GM23338 (cell line): ENCODE results near the gene GABRB3. TPM values are rescaled to one million over a fixed set of nuclear protein-coding genes. Genes with fewer than 3 reads are reported as not detected.

Experiments
- ATAC-seq: fragments of 200-7000 bp; cut with Tn5 transposase; 3 replicates; pipeline ENCODE4 v1.9.1; 2020
- DNase-seq: peaks from one replicate; pipeline ENCODE4 v3.0.0-alpha.2; 2015; ENCODE audit warnings: low spot score
- H2AFZ ChIP-seq: fragments of 200-600 bp; sonication (generic); 2 replicates; pipeline ENCODE4 v1.8.0; 2016; ENCODE audit warnings: antibody characterized with exemption, mild to moderate bottlenecking, moderate library complexity
- H3F3A ChIP-seq: fragments of 200-600 bp; sonication (generic); replicated peaks from 2 replicates; pipeline ENCODE4 v1.8.0; 2017; ENCODE audit warnings: antibody characterized with exemption, mixed run types, low read depth
- H3K27ac ChIP-seq: fragments of 200-600 bp; sonication (generic); 2 replicates; pipeline ENCODE4 v1.6.1; 2016; ENCODE audit warnings: low read depth
- H3K27me3 ChIP-seq: fragments of 200-600 bp; sonication (generic); 2 replicates; pipeline ENCODE4 v1.8.0; 2016; ENCODE audit warnings: mild to moderate bottlenecking, mixed run types, moderate library complexity; ENCODE audit not compliant: insufficient read depth
- H3K36me3 ChIP-seq: fragments of 200-600 bp; sonication (generic); 2 replicates; pipeline ENCODE4 v1.8.0; 2016; ENCODE audit warnings: mild to moderate bottlenecking; ENCODE audit not compliant: insufficient read depth
- H3K4me1 ChIP-seq: fragments of 200-600 bp; sonication (generic); 2 replicates; pipeline ENCODE4 v1.8.0; 2016; ENCODE audit warnings: mild to moderate bottlenecking, moderate library complexity; ENCODE audit not compliant: insufficient read depth
- H3K4me2 ChIP-seq: fragments of 200-600 bp; sonication (generic); 2 replicates; pipeline ENCODE4 v1.7.1; 2017; ENCODE audit warnings: mixed run types
- H3K4me3 ChIP-seq: fragments of 200-600 bp; sonication (generic); 2 replicates; pipeline ENCODE4 v1.6.1; 2016; ENCODE audit warnings: mixed run types
- H3K79me2 ChIP-seq: fragments of 200-600 bp; sonication (generic); replicated peaks from 2 replicates; pipeline ENCODE4 v1.8.0; 2017; ENCODE audit warnings: mild to moderate bottlenecking; ENCODE audit not compliant: insufficient read depth
- H3K9me2 ChIP-seq: fragments of 200-600 bp; sonication (generic); 2 replicates; pipeline ENCODE4 v1.8.0; 2017; ENCODE audit not compliant: insufficient read depth
- H4K20me1 ChIP-seq: fragments of 200-600 bp; sonication (generic); replicated peaks from 2 replicates; pipeline ENCODE4 v1.8.0; 2017; ENCODE audit warnings: mild to moderate bottlenecking; ENCODE audit not compliant: insufficient read depth
- H3K27ac Mint-ChIP-seq: 2 replicates; pipeline ENCODE4 v1.8.0; 2020; ENCODE audit warnings: inconsistent platforms, mild to moderate bottlenecking, moderate library complexity, mixed read lengths
- H3K27me3 Mint-ChIP-seq: 3 replicates; pipeline ENCODE4 v1.8.0; 2022; ENCODE audit warnings: low read depth, mild to moderate bottlenecking, moderate library complexity, mixed read lengths, inconsistent platforms; ENCODE audit not compliant: insufficient read depth, poor library complexity
- H3K36me3 Mint-ChIP-seq: 3 replicates; pipeline ENCODE4 v1.8.0; 2021; ENCODE audit warnings: low read depth, mild to moderate bottlenecking, inconsistent platforms, moderate library complexity, mixed read lengths
- H3K4me1 Mint-ChIP-seq: 3 replicates; pipeline ENCODE4 v1.8.0; 2020; ENCODE audit warnings: mild to moderate bottlenecking, inconsistent platforms, mixed read lengths
- H3K4me3 Mint-ChIP-seq: 3 replicates; pipeline ENCODE4 v1.8.0; 2021; ENCODE audit warnings: moderate library complexity, mild to moderate bottlenecking, inconsistent platforms, mixed read lengths
- H3K9me3 Mint-ChIP-seq: 3 replicates; pipeline ENCODE4 v1.8.0; 2020; ENCODE audit warnings: moderate library complexity, mild to moderate bottlenecking, inconsistent platforms, mixed read lengths
- CREB1 ChIP-seq: fragments of 250-450 bp; sonication (Bioruptor Pico); IDR thresholded peaks from 2 replicates; pipeline ENCODE4 v1.5.0; 2020; ENCODE audit warnings: low read depth, mild to moderate bottlenecking, moderate library complexity
- EZH2 ChIP-seq: fragments of 200-600 bp; sonication (generic); IDR thresholded peaks from one replicate; pipeline ENCODE4 v1.8.0; 2017; ENCODE audit warnings: antibody characterized with exemption, mild to moderate bottlenecking, low read depth; ENCODE audit not compliant: unreplicated experiment
- EZH2phosphoT487 ChIP-seq: fragments of 200-600 bp; sonication (generic); IDR thresholded peaks from one replicate; pipeline ENCODE4 v1.8.1; 2018; ENCODE audit warnings: antibody characterized with exemption; ENCODE audit not compliant: unreplicated experiment
- NANOG ChIP-seq: IDR thresholded peaks from 2 replicates; pipeline ENCODE4 v1.6.1; 2016; ENCODE audit warnings: antibody characterized with exemption, borderline replicate concordance
- STAT1 ChIP-seq: IDR thresholded peaks from one replicate; pipeline ENCODE4 v1.6.1; 2016; ENCODE audit warnings: antibody characterized with exemption; ENCODE audit not compliant: unreplicated experiment
- ZNF114 ChIP-seq: fragments of 250-450 bp; sonication (Bioruptor Pico); IDR thresholded peaks from 2 replicates; pipeline ENCODE4 v1.5.0; 2020; ENCODE audit warnings: mild to moderate bottlenecking, moderate library complexity
- ZNF331 ChIP-seq: fragments of 250-450 bp; sonication (Bioruptor Pico); IDR thresholded peaks from 2 replicates; pipeline ENCODE4 v1.5.0; 2020; ENCODE audit warnings: low read depth, mild to moderate bottlenecking, moderate library complexity
- polyA plus RNA-seq: library from polyadenylated mRNA; unstranded; fragments of >200 nt; fragmentation: Nextera tagmentation; extraction: Ambion mirVana; gene quantifications from 2 replicates; pipeline ENCODE4 v1.2.1, GENCODE V29; 2016
- total RNA-seq: library from RNA; depleted of rRNA; stranded (reverse); fragments of >200 nt; shearing (Covaris generic); gene quantifications from 2 replicates; pipeline ENCODE4 v1.2.3, GENCODE V29; 2014
- TF ChIP-seq, protein P1 (sequence below): IDR thresholded peaks from one replicate; pipeline ENCODE4 v1.6.1; 2018; ENCODE audit warnings: antibody characterized with exemption; ENCODE audit not compliant: unreplicated experiment
- TF ChIP-seq, protein P2 (sequence below): fragments of 250-450 bp; sonication (Bioruptor Pico); IDR thresholded peaks from 2 replicates; pipeline ENCODE4 v1.5.0; 2020; ENCODE audit warnings: mild to moderate bottlenecking, moderate library complexity

GABRB3 gene
- total and polyA plus RNA-seq, 2 experiments from 2014 or later = 56.5 to 131 TPM

DNA sequence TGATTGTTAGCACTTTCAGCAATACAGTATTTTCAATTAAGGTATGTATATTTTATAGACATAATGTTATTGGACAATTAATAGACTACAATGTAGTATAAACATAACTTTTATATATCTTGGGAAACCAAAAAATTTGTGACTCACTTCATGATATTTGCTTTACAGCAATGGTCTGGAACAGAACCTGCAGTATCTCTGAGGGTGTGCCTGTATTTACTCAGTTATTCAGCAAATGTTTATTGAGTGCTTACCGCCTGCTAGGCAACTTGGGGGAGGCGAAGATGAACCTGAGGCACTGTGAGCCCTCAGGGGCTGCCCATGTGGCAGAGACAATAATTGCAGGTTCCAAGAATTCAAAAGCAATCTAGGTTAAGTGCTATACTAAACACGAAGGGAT lies 144.8 kb downstream of the GABRB3 start:
- Mint-ChIP-seq H3K4me1 (peaks cover 76% of the 10 kb centered on the region), H3K27me3 (no peaks in the 10 kb centered on the region), H3K36me3 (peaks cover 51% of the 10 kb centered on the region), H3K9me3 (peaks cover 20% of the 10 kb centered on the region), H3K27ac (no peak overlapping the region), H3K4me3 (no peak overlapping the region)
- no peaks in the 10 kb centered on the region for H3K27me3 ChIP-seq
- no peaks in the 10 kb centered on the region for H3K9me2 ChIP-seq
- no peak overlapping the region for H2AFZ ChIP-seq
- H3K36me3 ChIP-seq = 0 out of 2 replicates have a peak, but pooled peaks cover 3% of the 10 kb centered on the region
- ATAC-seq (no peak), DNase-seq (no peak)
- peak overlapping the region; percentile 68 for H3K27ac ChIP-seq
- H4K20me1 ChIP-seq = peaks cover 3% of the 10 kb centered on the region; the same call in 1 of the 2 replicates
- peak overlapping the region; percentile 41; the same call in 1 of the 2 replicates for H3K4me3 ChIP-seq
- H3K4me2 ChIP-seq = peak overlapping the region; percentile 62; the same call in 1 of the 2 replicates
- H3K4me1 ChIP-seq = peaks cover 64% of the 10 kb centered on the region
- H3K79me2 ChIP-seq = peaks cover 70% of the 10 kb centered on the region
- H3F3A ChIP-seq = no peaks in the 10 kb centered on the region; the same call in 1 of the 2 replicates
- TF ChIP-seq EZH2phosphoT487 (no peak), STAT1 (no peak), ZNF114 (no peak), ZNF331 (CRISPR knock-in tag) (no peak), EZH2 (no peak), NANOG (no peak), CREB1 (no peak)
- TF ChIP-seq, protein P1, sequence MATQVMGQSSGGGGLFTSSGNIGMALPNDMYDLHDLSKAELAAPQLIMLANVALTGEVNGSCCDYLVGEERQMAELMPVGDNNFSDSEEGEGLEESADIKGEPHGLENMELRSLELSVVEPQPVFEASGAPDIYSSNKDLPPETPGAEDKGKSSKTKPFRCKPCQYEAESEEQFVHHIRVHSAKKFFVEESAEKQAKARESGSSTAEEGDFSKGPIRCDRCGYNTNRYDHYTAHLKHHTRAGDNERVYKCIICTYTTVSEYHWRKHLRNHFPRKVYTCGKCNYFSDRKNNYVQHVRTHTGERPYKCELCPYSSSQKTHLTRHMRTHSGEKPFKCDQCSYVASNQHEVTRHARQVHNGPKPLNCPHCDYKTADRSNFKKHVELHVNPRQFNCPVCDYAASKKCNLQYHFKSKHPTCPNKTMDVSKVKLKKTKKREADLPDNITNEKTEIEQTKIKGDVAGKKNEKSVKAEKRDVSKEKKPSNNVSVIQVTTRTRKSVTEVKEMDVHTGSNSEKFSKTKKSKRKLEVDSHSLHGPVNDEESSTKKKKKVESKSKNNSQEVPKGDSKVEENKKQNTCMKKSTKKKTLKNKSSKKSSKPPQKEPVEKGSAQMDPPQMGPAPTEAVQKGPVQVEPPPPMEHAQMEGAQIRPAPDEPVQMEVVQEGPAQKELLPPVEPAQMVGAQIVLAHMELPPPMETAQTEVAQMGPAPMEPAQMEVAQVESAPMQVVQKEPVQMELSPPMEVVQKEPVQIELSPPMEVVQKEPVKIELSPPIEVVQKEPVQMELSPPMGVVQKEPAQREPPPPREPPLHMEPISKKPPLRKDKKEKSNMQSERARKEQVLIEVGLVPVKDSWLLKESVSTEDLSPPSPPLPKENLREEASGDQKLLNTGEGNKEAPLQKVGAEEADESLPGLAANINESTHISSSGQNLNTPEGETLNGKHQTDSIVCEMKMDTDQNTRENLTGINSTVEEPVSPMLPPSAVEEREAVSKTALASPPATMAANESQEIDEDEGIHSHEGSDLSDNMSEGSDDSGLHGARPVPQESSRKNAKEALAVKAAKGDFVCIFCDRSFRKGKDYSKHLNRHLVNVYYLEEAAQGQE = no peak
- TF ChIP-seq, protein P2, sequence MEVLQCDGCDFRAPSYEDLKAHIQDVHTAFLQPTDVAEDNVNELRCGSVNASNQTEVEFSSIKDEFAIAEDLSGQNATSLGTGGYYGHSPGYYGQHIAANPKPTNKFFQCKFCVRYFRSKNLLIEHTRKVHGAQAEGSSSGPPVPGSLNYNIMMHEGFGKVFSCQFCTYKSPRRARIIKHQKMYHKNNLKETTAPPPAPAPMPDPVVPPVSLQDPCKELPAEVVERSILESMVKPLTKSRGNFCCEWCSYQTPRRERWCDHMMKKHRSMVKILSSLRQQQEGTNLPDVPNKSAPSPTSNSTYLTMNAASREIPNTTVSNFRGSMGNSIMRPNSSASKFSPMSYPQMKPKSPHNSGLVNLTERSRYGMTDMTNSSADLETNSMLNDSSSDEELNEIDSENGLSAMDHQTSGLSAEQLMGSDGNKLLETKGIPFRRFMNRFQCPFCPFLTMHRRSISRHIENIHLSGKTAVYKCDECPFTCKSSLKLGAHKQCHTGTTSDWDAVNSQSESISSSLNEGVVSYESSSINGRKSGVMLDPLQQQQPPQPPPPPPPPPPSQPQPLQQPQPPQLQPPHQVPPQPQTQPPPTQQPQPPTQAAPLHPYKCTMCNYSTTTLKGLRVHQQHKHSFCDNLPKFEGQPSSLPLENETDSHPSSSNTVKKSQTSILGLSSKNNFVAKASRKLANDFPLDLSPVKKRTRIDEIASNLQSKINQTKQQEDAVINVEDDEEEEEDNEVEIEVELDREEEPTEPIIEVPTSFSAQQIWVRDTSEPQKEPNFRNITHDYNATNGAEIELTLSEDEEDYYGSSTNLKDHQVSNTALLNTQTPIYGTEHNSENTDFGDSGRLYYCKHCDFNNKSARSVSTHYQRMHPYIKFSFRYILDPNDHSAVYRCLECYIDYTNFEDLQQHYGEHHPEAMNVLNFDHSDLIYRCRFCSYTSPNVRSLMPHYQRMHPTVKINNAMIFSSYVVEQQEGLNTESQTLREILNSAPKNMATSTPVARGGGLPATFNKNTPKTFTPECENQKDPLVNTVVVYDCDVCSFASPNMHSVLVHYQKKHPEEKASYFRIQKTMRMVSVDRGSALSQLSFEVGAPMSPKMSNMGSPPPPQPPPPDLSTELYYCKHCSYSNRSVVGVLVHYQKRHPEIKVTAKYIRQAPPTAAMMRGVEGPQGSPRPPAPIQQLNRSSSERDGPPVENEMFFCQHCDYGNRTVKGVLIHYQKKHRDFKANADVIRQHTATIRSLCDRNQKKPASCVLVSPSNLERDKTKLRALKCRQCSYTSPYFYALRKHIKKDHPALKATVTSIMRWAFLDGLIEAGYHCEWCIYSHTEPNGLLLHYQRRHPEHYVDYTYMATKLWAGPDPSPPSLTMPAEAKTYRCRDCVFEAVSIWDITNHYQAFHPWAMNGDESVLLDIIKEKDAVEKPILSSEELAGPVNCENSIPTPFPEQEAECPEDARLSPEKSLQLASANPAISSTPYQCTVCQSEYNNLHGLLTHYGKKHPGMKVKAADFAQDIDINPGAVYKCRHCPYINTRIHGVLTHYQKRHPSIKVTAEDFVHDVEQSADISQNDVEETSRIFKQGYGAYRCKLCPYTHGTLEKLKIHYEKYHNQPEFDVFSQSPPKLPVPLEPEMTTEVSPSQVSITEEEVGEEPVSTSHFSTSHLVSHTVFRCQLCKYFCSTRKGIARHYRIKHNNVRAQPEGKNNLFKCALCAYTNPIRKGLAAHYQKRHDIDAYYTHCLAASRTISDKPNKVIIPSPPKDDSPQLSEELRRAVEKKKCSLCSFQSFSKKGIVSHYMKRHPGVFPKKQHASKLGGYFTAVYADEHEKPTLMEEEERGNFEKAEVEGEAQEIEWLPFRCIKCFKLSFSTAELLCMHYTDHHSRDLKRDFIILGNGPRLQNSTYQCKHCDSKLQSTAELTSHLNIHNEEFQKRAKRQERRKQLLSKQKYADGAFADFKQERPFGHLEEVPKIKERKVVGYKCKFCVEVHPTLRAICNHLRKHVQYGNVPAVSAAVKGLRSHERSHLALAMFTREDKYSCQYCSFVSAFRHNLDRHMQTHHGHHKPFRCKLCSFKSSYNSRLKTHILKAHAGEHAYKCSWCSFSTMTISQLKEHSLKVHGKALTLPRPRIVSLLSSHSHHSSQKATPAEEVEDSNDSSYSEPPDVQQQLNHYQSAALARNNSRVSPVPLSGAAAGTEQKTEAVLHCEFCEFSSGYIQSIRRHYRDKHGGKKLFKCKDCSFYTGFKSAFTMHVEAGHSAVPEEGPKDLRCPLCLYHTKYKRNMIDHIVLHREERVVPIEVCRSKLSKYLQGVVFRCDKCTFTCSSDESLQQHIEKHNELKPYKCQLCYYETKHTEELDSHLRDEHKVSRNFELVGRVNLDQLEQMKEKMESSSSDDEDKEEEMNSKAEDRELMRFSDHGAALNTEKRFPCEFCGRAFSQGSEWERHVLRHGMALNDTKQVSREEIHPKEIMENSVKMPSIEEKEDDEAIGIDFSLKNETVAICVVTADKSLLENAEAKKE (CRISPR knock-in tag) = no peak
